Activated CD8-positive, alpha-beta T cell treated with anti-CD3 and anti-CD28 coated beads, Interleukin-2, amount 10 ng/mL, durations not matched to agents 7 days and 5 days (primary cell): ENCODE data around the gene CTIF. TPM values are rescaled to one million over a fixed set of nuclear protein-coding genes. Genes with fewer than 3 reads are reported as not detected.

Experiments used
- ATAC-seq: fragments of 150-1000 bp; cut with Tn5 transposase; one replicate; pipeline ENCODE4 v1.10.0; 2021; ENCODE audit warnings: moderate library complexity
- CTCF ChIA-PET: fragments of 350-600 bp; sonication (Branson Sonifier 250); formaldehyde crosslinking; loops from one replicate; lab custom pipeline; 2021; ENCODE audit warnings: antibody characterized with exemption; lab: Charles Lee
- POLR2A ChIA-PET: fragments of 350-600 bp; sonication (Branson Sonifier 250); formaldehyde crosslinking; loops from one replicate; lab custom pipeline; 2021; ENCODE audit warnings: antibody characterized with exemption; lab: Charles Lee
- DNase-seq: peaks from one replicate; pipeline ENCODE4 v3.0.0-alpha.2; 2020
- H3K27ac Mint-ChIP-seq: one replicate; pipeline ENCODE4 v1.8.0; 2021; ENCODE audit warnings: mild to moderate bottlenecking, mixed read lengths
- H3K27me3 Mint-ChIP-seq: one replicate; pipeline ENCODE4 v1.8.0; 2021; ENCODE audit warnings: low read depth, mixed read lengths
- H3K36me3 Mint-ChIP-seq: one replicate; pipeline ENCODE4 v1.8.0; 2021; ENCODE audit warnings: low read depth, mixed read lengths
- H3K4me1 Mint-ChIP-seq: one replicate; pipeline ENCODE4 v1.8.0; 2021; ENCODE audit warnings: low read depth, mixed read lengths
- H3K4me3 Mint-ChIP-seq: one replicate; pipeline ENCODE4 v1.8.0; 2021; ENCODE audit warnings: mild to moderate bottlenecking, mixed read lengths
- H3K9me3 Mint-ChIP-seq: one replicate; pipeline ENCODE4 v1.8.0; 2022; ENCODE audit warnings: mixed read lengths; ENCODE audit not compliant: insufficient read depth
- total RNA-seq, 2 experiments: library from RNA; stranded (reverse); gene quantifications; one replicate each; pipeline ENCODE4 v1.2.3, GENCODE V29; 2021

The CTIF gene
- total RNA-seq, 2 experiments from 2014 or later = 1.3 to 2.1 TPM

DNA sequence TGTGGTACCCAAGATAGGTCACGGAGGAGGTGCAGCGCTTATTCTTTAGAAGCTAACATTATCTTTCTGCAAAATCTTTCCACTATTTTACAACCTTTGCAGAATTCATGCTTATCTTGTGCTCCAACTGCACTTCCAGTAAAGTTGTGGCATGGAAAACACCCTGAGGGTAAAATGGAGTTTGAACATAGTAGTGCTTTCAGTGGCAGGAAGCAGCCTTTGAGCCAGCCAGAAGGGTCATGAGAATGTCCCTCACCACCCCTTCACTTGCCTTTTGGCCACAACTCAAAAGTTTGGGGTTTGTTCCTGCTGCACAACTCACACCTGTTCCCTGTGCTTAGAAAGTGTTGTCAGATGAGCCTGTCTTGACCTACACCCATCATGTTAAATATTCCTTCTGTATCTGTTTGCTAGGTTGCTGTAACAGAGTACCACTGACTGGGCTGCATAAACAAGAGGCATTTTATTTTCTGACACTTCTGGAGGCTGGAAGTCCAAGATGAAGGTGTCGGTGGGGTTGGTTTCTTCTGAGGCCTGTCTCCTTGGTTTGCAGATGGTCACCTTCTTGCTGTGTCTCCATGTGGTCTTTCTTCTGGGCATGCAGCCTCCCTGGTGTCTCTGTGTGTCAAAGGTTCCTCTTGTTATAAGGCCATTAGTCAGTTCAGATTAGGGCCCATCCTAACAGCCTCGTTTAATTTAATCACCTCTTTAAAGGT, 217.8 kb downstream of the CTIF start:
- Mint-ChIP-seq H3K4me1 (no peaks in the 10 kb centered on the region), H3K27me3 (peaks cover 2% of the 10 kb centered on the region), H3K27ac (no peak overlapping the region), H3K4me3 (no peak overlapping the region), H3K36me3 (no peaks in the 10 kb centered on the region), H3K9me3 (no peaks in the 10 kb centered on the region)
- ChIA-PET CTCF (no interaction called here), POLR2A (no interaction called here)
- DNase-seq (no peak), ATAC-seq (no peak)

DNA sequence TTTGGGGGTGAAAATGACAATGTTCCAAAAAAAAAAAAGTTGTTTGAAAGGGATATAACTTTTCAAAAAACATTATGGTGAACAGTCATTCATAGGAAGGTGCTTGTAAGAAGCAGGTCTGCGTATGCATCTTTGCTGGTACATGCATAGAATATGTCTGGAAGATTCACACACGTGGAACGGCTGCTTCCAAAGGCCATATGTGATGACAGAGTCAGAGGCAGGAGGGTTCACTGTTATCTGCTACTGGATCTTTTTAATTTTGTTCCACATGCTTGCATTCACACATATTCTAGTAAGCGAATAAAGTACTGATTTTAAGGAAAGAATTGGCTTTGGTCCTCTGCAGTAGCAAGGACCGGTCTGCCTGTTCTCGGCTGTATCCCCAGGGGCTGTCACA, 218.5 kb downstream of the CTIF start:
- ChIA-PET POLR2A (no interaction called here), CTCF (no interaction called here)
- DNase-seq (no peak), ATAC-seq (no peak)
- no peaks in the 10 kb centered on the region for H3K4me1 Mint-ChIP-seq
- no peaks in the 10 kb centered on the region for H3K36me3 Mint-ChIP-seq
- H3K4me3 Mint-ChIP-seq = no peak overlapping the region
- H3K27me3 Mint-ChIP-seq = peaks cover 2% of the 10 kb centered on the region
- no peaks in the 10 kb centered on the region for H3K9me3 Mint-ChIP-seq
- H3K27ac Mint-ChIP-seq = no peak overlapping the region

GRCh38 chr18:48757906-48758305, 219.1 kb downstream of the CTIF start:
- no peak overlapping the region for H3K27ac Mint-ChIP-seq
- no peaks in the 10 kb centered on the region for H3K9me3 Mint-ChIP-seq
- no peaks in the 10 kb centered on the region for H3K36me3 Mint-ChIP-seq
- DNase-seq (no peak), ATAC-seq (no peak)
- H3K4me1 Mint-ChIP-seq = no peaks in the 10 kb centered on the region
- ChIA-PET CTCF (no interaction called here), POLR2A (no interaction called here)
- H3K4me3 Mint-ChIP-seq = no peak overlapping the region
- no peaks in the 10 kb centered on the region for H3K27me3 Mint-ChIP-seq

- no peak overlapping the region for H3K4me3 Mint-ChIP-seq
- H3K36me3 Mint-ChIP-seq = no peaks in the 10 kb centered on the region
- no peak for DNase-seq
- H3K27me3 Mint-ChIP-seq = no peaks in the 10 kb centered on the region
- H3K9me3 Mint-ChIP-seq = no peaks in the 10 kb centered on the region
- H3K4me1 Mint-ChIP-seq = peaks cover 15% of the 10 kb centered on the region
- ATAC-seq = no peak
- POLR2A ChIA-PET = no interaction called here
- CTCF ChIA-PET = no interaction called here
- no peak overlapping the region for H3K27ac Mint-ChIP-seq
Measured at GRCh38 chr18:48761582-48761981, 222.8 kb downstream of the CTIF start.

- Mint-ChIP-seq H3K4me3 (no peak overlapping the region), H3K4me1 (peaks cover 15% of the 10 kb centered on the region), H3K36me3 (no peaks in the 10 kb centered on the region), H3K27ac (no peak overlapping the region), H3K9me3 (no peaks in the 10 kb centered on the region), H3K27me3 (no peaks in the 10 kb centered on the region)
- ATAC-seq (no peak), DNase-seq (no peak)
- CTCF ChIA-PET = no interaction called here
- POLR2A ChIA-PET = no interaction called here
Measured at GRCh38 chr18:48762022-48762421, 223.2 kb downstream of the CTIF start.

DNA sequence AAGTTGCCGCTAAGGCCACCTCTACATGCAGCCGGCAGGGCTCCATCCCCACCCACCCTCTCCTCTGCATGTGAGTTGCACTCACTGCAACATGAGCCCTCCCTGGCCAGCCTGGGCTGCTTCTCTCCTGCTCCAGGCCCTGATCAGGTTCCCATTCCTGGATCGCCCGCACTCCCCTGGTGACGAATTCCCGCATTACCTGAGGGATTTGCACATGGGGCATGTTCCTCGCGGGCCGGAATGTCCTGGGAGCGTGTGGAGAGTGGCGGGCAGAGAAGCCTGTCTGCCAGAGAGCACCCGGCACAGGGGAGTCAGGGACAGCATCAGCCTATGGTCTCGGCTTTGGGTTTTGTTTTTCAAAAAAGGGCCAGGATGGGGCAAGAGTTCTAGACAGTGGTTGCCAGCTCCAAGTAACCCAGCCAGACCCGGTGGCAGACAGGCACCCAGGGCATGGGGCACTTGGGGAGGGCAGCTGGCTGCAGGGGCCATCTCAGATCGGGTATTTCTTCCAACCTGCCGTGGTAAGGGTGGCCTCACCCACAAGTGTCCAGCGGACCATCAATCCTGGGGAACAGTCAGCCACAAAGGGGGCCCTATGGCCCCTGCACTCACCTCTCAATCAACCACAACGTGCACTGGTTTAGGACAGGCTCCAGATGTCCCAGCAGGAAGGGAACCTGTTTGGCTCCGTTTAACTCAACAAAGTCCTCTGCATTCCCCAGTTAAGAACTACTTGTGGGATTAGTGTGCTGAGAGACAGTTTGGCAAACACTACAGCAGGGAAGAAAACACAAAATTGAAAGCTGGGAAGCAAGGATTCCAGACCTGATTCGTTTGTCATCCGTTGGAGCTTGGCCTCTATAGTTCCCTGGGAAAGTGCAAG, 224.2 kb downstream of the CTIF start:
- ChIA-PET POLR2A (interaction anchor here (0.6 kb wide), 1 partner anchor 20 kb away, joined by 4 read pairs; no protein-coding TSS in a partner anchor), CTCF (no interaction called here)
- DNase-seq (no peak), ATAC-seq (no peak)
- Mint-ChIP-seq H3K27ac (no peak overlapping the region), H3K4me1 (peaks cover 15% of the 10 kb centered on the region), H3K27me3 (no peaks in the 10 kb centered on the region), H3K9me3 (no peaks in the 10 kb centered on the region), H3K4me3 (no peak overlapping the region), H3K36me3 (no peaks in the 10 kb centered on the region)

DNA sequence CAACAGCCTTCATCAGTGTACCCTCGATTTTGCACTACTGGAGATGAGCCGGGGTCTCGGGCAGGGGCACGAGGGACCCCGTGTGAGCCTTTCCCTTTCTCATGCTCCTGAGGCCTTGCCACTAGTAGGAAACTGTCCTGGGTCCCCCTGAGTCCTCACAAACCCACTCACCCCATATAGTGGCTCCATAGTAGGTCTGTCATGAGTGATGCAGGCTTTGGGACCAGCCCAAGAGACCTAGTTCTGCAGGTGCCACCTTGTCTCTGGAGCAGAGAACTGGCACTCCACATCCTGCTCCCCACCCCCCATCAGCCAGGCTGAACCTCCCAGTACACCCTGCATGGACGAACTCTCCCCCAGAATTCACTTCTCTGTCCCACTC, 224.9 kb downstream of the CTIF start:
- H3K9me3 Mint-ChIP-seq = no peaks in the 10 kb centered on the region
- no peak overlapping the region for H3K4me3 Mint-ChIP-seq
- DNase-seq (no peak), ATAC-seq (no peak)
- H3K27ac Mint-ChIP-seq = no peak overlapping the region
- no peaks in the 10 kb centered on the region for H3K36me3 Mint-ChIP-seq
- CTCF ChIA-PET = no interaction called here
- peaks cover 15% of the 10 kb centered on the region for H3K4me1 Mint-ChIP-seq
- no peaks in the 10 kb centered on the region for H3K27me3 Mint-ChIP-seq
- POLR2A ChIA-PET = no interaction called here

- peak overlapping the region; percentile 39 for H3K27ac Mint-ChIP-seq
- no peaks in the 10 kb centered on the region for H3K36me3 Mint-ChIP-seq
- POLR2A ChIA-PET = no interaction called here
- ATAC-seq (peak; percentile 56), DNase-seq (no peak)
- H3K27me3 Mint-ChIP-seq = no peaks in the 10 kb centered on the region
- H3K4me1 Mint-ChIP-seq = peaks cover 15% of the 10 kb centered on the region
- CTCF ChIA-PET = no interaction called here
- H3K4me3 Mint-ChIP-seq = no peak overlapping the region
- H3K9me3 Mint-ChIP-seq = no peaks in the 10 kb centered on the region
Measured at GRCh38 chr18:48765053-48765452, 226.2 kb downstream of the CTIF start.

DNA sequence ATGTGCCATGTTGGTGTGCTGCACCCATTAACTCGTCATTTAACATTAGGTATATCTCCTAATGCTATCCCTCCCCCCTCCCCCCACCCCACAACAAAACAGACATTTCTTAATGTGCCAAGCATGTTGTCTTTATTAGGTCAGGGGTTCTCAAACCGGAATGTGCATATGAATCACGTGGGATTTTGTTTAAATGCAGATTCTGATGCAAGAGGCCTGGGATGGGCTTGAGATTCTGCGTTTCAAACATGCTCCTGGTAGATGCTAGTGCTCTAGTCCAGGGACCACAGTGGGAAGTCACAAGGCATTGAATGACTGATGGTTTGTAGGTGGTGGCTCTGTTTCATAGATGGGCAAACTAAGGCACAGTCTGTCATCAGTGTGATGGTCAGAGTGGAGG, 227.2 kb downstream of the CTIF start:
- ATAC-seq (no peak), DNase-seq (no peak)
- ChIA-PET CTCF (interaction anchor here (0.6 to 2.4 kb wide), 2 partner anchors 11 to 813 kb away, joined by 3 to 7 read pairs; no protein-coding TSS in a partner anchor), POLR2A (no interaction called here)
- Mint-ChIP-seq H3K9me3 (no peaks in the 10 kb centered on the region), H3K36me3 (no peaks in the 10 kb centered on the region), H3K27me3 (no peaks in the 10 kb centered on the region), H3K4me3 (no peak overlapping the region), H3K4me1 (peaks cover 15% of the 10 kb centered on the region), H3K27ac (no peak overlapping the region)

DNA sequence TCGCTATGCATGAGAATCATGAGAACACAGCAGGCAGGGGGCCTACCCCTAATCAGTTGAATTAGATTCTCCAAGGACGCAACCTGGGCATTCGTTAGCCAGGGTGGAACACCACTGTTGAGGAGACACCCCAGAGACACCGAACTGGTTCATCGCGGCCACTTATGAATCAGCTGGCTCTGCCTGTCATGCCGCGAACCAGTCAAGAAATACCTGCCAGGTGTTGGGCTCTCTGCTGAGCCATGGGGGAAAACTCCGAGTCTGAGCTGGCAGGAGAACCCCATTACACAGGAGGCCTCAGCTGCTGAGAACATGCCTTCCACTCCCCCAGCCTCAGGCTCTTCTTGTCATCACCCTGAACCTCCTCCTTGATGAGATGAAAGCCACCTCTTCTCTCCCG, 227.7 kb downstream of the CTIF start:
- Mint-ChIP-seq H3K36me3 (no peaks in the 10 kb centered on the region), H3K4me1 (peaks cover 15% of the 10 kb centered on the region), H3K27me3 (no peaks in the 10 kb centered on the region), H3K9me3 (no peaks in the 10 kb centered on the region), H3K4me3 (no peak overlapping the region), H3K27ac (no peak overlapping the region)
- ATAC-seq (no peak), DNase-seq (no peak)
- POLR2A ChIA-PET = no interaction called here
- CTCF ChIA-PET = interaction anchor here (0.6 to 2.4 kb wide), 2 partner anchors 11 to 813 kb away, joined by 3 to 7 read pairs; no protein-coding TSS in a partner anchor

DNA sequence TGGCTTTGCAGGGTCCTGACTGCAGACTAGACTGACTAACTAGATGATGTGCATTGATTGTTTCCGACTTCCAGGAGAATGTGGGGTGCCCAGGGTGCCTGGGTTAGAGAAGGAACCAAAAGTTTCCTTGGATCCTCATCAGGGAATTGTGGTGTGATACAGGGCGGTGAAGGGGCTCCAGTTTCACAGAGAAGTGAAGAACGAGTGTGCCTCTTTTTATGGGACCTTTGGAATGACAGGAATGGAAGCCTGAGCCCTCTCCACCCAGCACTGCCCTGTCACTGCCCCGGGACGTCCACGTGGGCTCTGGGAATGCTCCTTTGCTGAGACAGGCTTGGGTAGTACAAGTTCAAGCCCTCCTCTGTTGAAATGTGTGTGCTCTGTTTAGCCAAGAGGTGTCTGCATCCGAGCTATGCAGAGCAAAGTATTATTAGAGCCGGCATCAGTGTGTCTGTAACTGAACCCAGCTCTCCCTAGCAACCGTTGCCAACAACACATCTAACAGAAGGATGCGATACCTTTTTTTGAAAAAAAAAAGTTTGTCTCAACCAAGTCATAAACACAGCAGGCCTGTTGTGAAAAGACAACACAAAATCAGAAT, 228.4 kb downstream of the CTIF start:
- CTCF ChIA-PET = interaction anchor here (0.7 to 2.4 kb wide), 3 partner anchors 10 to 273 kb away, joined by 3 to 7 read pairs (median 3); no protein-coding TSS in a partner anchor
- H3K9me3 Mint-ChIP-seq = no peaks in the 10 kb centered on the region
- H3K4me1 Mint-ChIP-seq = peaks cover 15% of the 10 kb centered on the region
- no peaks in the 10 kb centered on the region for H3K27me3 Mint-ChIP-seq
- H3K27ac Mint-ChIP-seq = no peak overlapping the region
- H3K36me3 Mint-ChIP-seq = no peaks in the 10 kb centered on the region
- ATAC-seq (peak; percentile 9), DNase-seq (no peak)
- H3K4me3 Mint-ChIP-seq = no peak overlapping the region
- POLR2A ChIA-PET = no interaction called here
